Mucosa of rectum (tissue), 2 donors: ENCODE results near the gene FGF18.

Experiments
- H3K27ac ChIP-seq, 2 donors: one replicate each; pipeline ENCODE4 v1.7.0; 2013; ENCODE audit warnings: inconsistent platforms in 2 of 2, low read depth in 2 of 2, low read length in 2 of 2
- H3K27me3 ChIP-seq, 2 donors: one replicate each; pipeline ENCODE4 v1.7.0; 2013; ENCODE audit warnings: low read length in 2 of 2; ENCODE audit not compliant: control insufficient read depth in 2 of 2, insufficient read depth in 2 of 2
- H3K36me3 ChIP-seq, 2 donors: one replicate each; pipeline ENCODE4 v1.7.0; 2013; ENCODE audit warnings: low read length in 2 of 2; ENCODE audit not compliant: control insufficient read depth in 2 of 2, insufficient read depth in 2 of 2
- H3K4me1 ChIP-seq, 2 donors: one replicate each; pipeline ENCODE4 v1.7.0; 2013; ENCODE audit warnings: low read length in 2 of 2, mild to moderate bottlenecking in 1 of 2; ENCODE audit not compliant: control insufficient read depth in 2 of 2, insufficient read depth in 2 of 2
- H3K4me3 ChIP-seq, 2 donors: one replicate each; pipeline ENCODE4 v1.7.0; 2013; ENCODE audit warnings: low read length in 2 of 2
- H3K9ac ChIP-seq, 2 donors: one replicate each; pipeline ENCODE4 v1.7.0; 2013; ENCODE audit warnings: low read length in 2 of 2, low read depth in 1 of 2, mild to moderate bottlenecking in 1 of 2
- H3K9me3 ChIP-seq, 2 donors: one replicate each; pipeline ENCODE4 v1.7.0; 2013; ENCODE audit warnings: low read length in 2 of 2; ENCODE audit not compliant: control insufficient read depth in 2 of 2
- donor health status: healthy.
- donor health status: Normal muscosa, but diverticular disease.

The FGF18 gene

DNA sequence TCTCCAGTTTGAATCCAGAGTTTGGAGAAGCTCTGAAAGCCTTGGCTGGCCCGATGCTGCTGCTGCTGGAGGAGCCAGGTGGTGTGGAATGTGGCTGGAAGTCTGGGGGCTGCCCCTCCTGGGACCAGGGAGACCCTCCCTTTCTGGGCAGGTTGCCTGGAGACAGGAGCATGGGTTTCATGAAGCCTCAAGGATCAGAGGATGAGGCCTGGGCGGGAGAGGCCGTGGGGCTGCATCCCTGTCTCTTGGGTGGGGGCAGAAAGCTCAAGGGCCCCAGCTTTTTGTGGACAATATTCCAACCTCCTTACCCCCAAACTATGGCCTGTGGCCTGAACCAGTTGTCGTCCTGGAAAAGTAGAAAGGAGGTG lies 10.1 kb downstream of the FGF18 start:
- Histone ChIP-seq H3K4me1 (no peaks in the 10 kb centered on the region), H3K9me3 (no peaks in the 10 kb centered on the region), H3K27ac (no peak overlapping the region), H3K27me3 (no peaks in the 10 kb centered on the region), H3K9ac (no peak overlapping the region), H3K36me3 (no peaks in the 10 kb centered on the region), H3K4me3 (no peak overlapping the region)

DNA sequence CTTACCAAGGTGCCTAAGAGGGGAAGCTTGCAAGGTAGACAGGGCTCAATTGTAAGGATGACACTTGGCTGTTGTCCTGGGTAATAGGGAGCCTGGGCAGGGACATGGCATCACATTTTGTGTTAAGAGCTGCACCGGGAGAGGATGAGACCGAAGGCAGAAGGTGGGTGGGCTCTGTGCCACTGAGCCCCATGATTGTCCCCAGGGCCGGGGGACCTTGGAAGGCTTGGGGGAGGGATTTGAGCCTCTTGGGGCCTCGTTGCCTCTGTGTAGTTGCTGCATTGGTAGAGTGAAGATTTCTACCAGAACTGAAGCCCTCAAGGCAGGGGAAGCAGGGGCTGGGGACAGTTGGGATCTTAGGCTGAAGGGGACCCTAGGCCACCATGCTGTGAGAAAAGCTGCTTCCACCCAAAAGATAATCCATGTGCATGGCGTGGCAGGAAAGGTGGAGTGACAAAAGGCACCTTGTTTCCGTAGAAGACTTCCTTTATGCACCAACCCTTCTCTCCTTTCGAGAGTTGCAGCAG lies 11.9 kb downstream of the FGF18 start:
- H3K27me3 ChIP-seq, result no peaks in the 10 kb centered on the region
- H3K36me3 ChIP-seq, result no peaks in the 10 kb centered on the region
- no peak overlapping the region for H3K4me3 ChIP-seq
- H3K9ac ChIP-seq, result no peak overlapping the region
- H3K27ac ChIP-seq, result no peak overlapping the region
- no peaks in the 10 kb centered on the region for H3K9me3 ChIP-seq
- H3K4me1 ChIP-seq, result no peaks in the 10 kb centered on the region

- H3K4me3 ChIP-seq, result no peak overlapping the region
- H3K9ac ChIP-seq, result no peak overlapping the region
- no peaks in the 10 kb centered on the region for H3K4me1 ChIP-seq
- H3K9me3 ChIP-seq, result no peaks in the 10 kb centered on the region
- no peak overlapping the region for H3K27ac ChIP-seq
- no peaks in the 10 kb centered on the region for H3K27me3 ChIP-seq
- no peaks in the 10 kb centered on the region for H3K36me3 ChIP-seq
Measured at GRCh38 chr5:171432076-171432475, 12.6 kb downstream of the FGF18 start.

- no peaks in the 10 kb centered on the region for H3K4me1 ChIP-seq
- H3K9ac ChIP-seq, result no peak overlapping the region
- no peak overlapping the region for H3K27ac ChIP-seq
- H3K9me3 ChIP-seq, result no peaks in the 10 kb centered on the region
- no peaks in the 10 kb centered on the region for H3K36me3 ChIP-seq
- no peaks in the 10 kb centered on the region for H3K27me3 ChIP-seq
- H3K4me3 ChIP-seq, result no peak overlapping the region
Measured at GRCh38 chr5:171432583-171433351, 13.3 kb downstream of the FGF18 start.

- Histone ChIP-seq H3K36me3 (no peaks in the 10 kb centered on the region), H3K9me3 (no peaks in the 10 kb centered on the region), H3K27ac (no peak overlapping the region), H3K9ac (no peak overlapping the region), H3K4me3 (no peak overlapping the region), H3K4me1 (no peaks in the 10 kb centered on the region), H3K27me3 (no peaks in the 10 kb centered on the region)
Measured at GRCh38 chr5:171433352-171433698, 13.9 kb downstream of the FGF18 start.

DNA sequence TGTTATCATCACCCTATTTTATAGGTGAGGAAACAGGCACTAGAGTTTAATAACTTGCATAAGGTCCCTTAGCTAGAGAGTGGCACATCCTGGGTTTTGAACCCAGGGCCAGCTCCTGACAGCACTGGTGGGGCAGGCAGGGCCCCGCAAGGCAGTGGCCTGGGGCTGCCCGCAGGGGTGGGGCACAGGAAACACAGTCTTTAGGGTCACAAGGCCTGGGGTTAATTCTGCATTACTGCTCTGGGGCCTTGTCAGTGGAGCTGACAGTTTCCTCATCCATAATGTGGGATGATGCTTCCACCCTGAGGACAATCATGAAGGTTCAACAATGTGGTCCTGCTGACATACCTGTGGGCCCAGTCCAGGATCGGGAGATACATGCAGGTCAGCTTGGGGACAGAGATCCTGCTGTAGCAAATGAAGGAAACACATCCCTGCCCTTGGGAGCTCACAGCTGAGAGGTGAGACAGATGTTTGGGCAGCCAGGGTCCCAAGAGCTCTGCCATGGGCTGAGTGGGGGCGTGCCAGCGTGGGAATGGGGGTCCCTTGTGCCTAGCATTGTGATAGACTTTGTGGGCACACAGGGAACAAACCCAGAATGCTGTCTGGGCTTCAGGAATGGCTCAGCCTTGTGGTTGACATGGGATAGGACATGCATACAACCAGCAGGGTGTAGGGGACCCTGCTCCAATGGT lies 14.7 kb downstream of the FGF18 start:
- H3K9me3 ChIP-seq, result no peaks in the 10 kb centered on the region
- no peaks in the 10 kb centered on the region for H3K4me1 ChIP-seq
- H3K36me3 ChIP-seq, result no peaks in the 10 kb centered on the region
- no peak overlapping the region for H3K27ac ChIP-seq
- no peaks in the 10 kb centered on the region for H3K27me3 ChIP-seq
- H3K9ac ChIP-seq, result no peak overlapping the region
- no peak overlapping the region for H3K4me3 ChIP-seq

- Histone ChIP-seq H3K9ac (no peak overlapping the region), H3K36me3 (no peaks in the 10 kb centered on the region), H3K9me3 (no peaks in the 10 kb centered on the region), H3K27ac (no peak overlapping the region), H3K4me3 (no peak overlapping the region), H3K27me3 (no peaks in the 10 kb centered on the region), H3K4me1 (no peaks in the 10 kb centered on the region)
Measured at GRCh38 chr5:171434874-171435273, 15.4 kb downstream of the FGF18 start.

GRCh38 chr5:171435908-171436307 lies 16.5 kb downstream of the FGF18 start:
- Histone ChIP-seq H3K4me3 (no peak overlapping the region), H3K27ac (no peak overlapping the region), H3K4me1 (no peaks in the 10 kb centered on the region), H3K9me3 (no peaks in the 10 kb centered on the region), H3K27me3 (no peaks in the 10 kb centered on the region), H3K36me3 (no peaks in the 10 kb centered on the region), H3K9ac (no peak overlapping the region)

DNA sequence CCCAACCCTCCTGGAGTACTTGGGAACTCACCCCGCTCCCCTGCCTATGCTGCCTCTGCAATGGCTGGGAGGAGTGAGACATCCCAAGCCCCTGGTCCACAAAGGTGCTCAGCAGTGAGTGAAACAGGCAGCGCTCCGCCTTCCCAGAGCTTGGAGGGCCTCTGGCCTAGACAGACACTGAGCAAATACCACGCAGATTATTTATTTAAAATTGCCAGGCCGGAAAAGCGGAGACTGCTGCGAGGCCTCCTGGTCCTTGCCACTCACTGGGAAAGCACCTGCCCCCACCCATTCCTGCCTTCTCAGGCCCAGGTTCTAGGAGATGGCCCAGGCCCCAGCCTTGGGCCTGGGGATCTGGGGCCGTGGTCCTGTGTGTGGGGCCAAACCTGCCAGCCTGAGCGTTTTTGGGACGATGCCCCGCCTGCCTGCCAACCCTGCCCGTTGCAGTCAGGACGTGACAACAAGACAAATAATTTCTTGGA lies 17.4 kb downstream of the FGF18 start:
- H3K4me1 ChIP-seq, result no peaks in the 10 kb centered on the region
- no peaks in the 10 kb centered on the region for H3K36me3 ChIP-seq
- H3K9me3 ChIP-seq, result no peaks in the 10 kb centered on the region
- H3K9ac ChIP-seq, result no peak overlapping the region
- H3K27me3 ChIP-seq, result no peaks in the 10 kb centered on the region
- no peak overlapping the region for H3K27ac ChIP-seq
- no peak overlapping the region for H3K4me3 ChIP-seq

DNA sequence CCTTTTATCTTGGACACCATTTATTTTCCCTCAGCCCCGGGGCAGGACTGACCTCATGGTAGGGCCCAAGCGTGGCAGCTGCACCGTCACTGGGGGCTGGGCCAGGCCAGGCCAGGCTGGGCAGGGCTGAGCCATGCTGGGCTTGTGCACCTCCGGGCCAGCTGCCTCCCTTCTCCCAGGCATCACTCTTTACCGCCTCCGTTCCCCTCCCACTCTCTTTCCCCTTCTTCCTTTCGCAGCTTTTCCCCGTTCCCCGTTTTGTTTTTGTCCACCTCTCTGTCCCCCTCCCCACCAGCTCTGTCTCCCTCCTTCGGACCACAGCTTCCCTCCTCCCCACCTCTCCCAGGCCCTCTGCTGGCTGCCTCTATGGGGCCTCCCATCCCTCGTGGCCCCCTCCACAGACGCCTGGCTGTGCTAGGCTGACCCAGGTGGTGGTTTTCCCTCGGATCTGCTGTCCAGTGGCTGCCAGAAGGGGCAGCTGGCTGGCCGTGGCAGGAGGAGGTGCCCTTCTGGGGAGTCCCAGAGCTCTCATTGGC lies 17.9 kb downstream of the FGF18 start:
- H3K4me3 ChIP-seq, result no peak overlapping the region
- H3K9ac ChIP-seq, result no peak overlapping the region
- H3K4me1 ChIP-seq, result no peaks in the 10 kb centered on the region
- H3K36me3 ChIP-seq, result no peaks in the 10 kb centered on the region
- no peaks in the 10 kb centered on the region for H3K27me3 ChIP-seq
- no peaks in the 10 kb centered on the region for H3K9me3 ChIP-seq
- H3K27ac ChIP-seq, result no peak overlapping the region
